OCI-LY7 (cell line): ENCODE measurements around the gene ZNF835.

ENCODE experiments used
- CTCF ChIP-seq: fragments of 200-600 bp; sonication (generic); conservative IDR thresholded peaks from 2 replicates; pipeline ENCODE4 v1.5.1; 2014; ENCODE audit warnings: mild to moderate bottlenecking, antibody characterized with exemption, low read length, moderate library complexity, mixed read lengths
- EZH2phosphoT487 ChIP-seq: fragments of 200-600 bp; sonication (generic); IDR thresholded peaks from 2 replicates; pipeline ENCODE4 v1.6.1; 2018; ENCODE audit warnings: low read depth, borderline replicate concordance, mild to moderate bottlenecking, mixed run types, antibody characterized with exemption, low read length, moderate library complexity, mixed read lengths

- TF ChIP-seq CTCF (no peak), EZH2phosphoT487 (no peak)
These were observed 4.2 kb downstream of the ZNF835 start for GRCh38 chr19:56667311-56667870.
